HG03457 (cell line): ENCODE measurements around the gene SLC25A40.

Source experiments
- ATAC-seq: cut with Tn5 transposase; IDR thresholded peaks from one replicate; pipeline ENCODE4 v1.9.1; 2021; ENCODE audit warnings: moderate number of reproducible peaks; ENCODE audit not compliant: unreplicated experiment

Gene SLC25A40

GRCh38 chr7:87797395-87797794, 78.8 kb downstream of the SLC25A40 start:
- ATAC-seq: peak; percentile 10

GRCh38 chr7:87785368-87785995, 90.7 kb downstream of the SLC25A40 start:
- ATAC-seq: no peak

GRCh38 chr7:87784424-87784823, 91.7 kb downstream of the SLC25A40 start:
- ATAC-seq: no peak
